NCI-H82 treated with DMSO at 0.1 percent for 48 hours (cell line): ENCODE measurements around the gene UTS2.
A peak's percentile ranks its signal among the peaks of the same experiment; 100 is the strongest.

ENCODE experiments used
- DNase-seq: peaks from one replicate; lab custom pipeline; 2025; ENCODE audit not compliant: unreplicated experiment; lab: John Stamatoyannopoulos, UW

The UTS2 gene

GRCh38 chr1:7852804-7853683 is at the start of gene UTS2:
TSS of gene UTS2 (minus strand) at chr1:7853065. CDS start at chr1:7853003, 62 bp downstream.
- DNase-seq: peak; percentile 28

- DNase-seq: no peak
These were observed 46.9 kb upstream of the UTS2 start for GRCh38 chr1:7899741-7900140.

- no peak for DNase-seq
These were observed 46.1 kb upstream of the UTS2 start for GRCh38 chr1:7898962-7899361.

GRCh38 chr1:7896994-7897393 is 44.1 kb upstream of the UTS2 start:
- DNase-seq: no peak

GRCh38 chr1:7893529-7894180 is 40.8 kb upstream of the UTS2 start:
- no peak for DNase-seq

GRCh38 chr1:7891804-7892203 is 38.9 kb upstream of the UTS2 start:
- DNase-seq: no peak

GRCh38 chr1:7890853-7891252 is 38.0 kb upstream of the UTS2 start:
- DNase-seq: no peak

GRCh38 chr1:7888248-7889081 is 35.6 kb upstream of the UTS2 start:
- DNase-seq: no peak

- no peak for DNase-seq
These were observed 33.5 kb upstream of the UTS2 start for GRCh38 chr1:7886405-7886745.

GRCh38 chr1:7885513-7886404 is 32.9 kb upstream of the UTS2 start:
- DNase-seq: no peak

- DNase-seq: no peak
These were observed 31.9 kb upstream of the UTS2 start for GRCh38 chr1:7884757-7885156.

GRCh38 chr1:7879228-7879627 is 26.4 kb upstream of the UTS2 start:
- no peak for DNase-seq

- DNase-seq: no peak
These were observed 25.2 kb upstream of the UTS2 start for GRCh38 chr1:7878027-7878426.

- DNase-seq: no peak
These were observed 21.2 kb upstream of the UTS2 start for GRCh38 chr1:7873801-7874795.

- no peak for DNase-seq
These were observed 18.3 kb upstream of the UTS2 start for GRCh38 chr1:7871136-7871535.

GRCh38 chr1:7869136-7869920 is 16.5 kb upstream of the UTS2 start:
- DNase-seq: no peak

GRCh38 chr1:7868070-7868780 is 15.4 kb upstream of the UTS2 start:
- DNase-seq: no peak

GRCh38 chr1:7865978-7866377 is 13.1 kb upstream of the UTS2 start:
- DNase-seq: no peak
